ENCODE results near the gene ZNF710. TPM values are rescaled to one million over a fixed set of nuclear protein-coding genes. Genes with fewer than 3 reads are reported as not detected.
A peak's percentile ranks its signal among the peaks of the same experiment; 100 is the strongest.

ZNF710 gene
- total and polyA plus RNA-seq, 9 of the 15 experiments (the other 6 are each of a cell fraction or from before 2014, with no cell fraction given) = 0.56 to 14.2 (median 5.2) TPM

DNA sequence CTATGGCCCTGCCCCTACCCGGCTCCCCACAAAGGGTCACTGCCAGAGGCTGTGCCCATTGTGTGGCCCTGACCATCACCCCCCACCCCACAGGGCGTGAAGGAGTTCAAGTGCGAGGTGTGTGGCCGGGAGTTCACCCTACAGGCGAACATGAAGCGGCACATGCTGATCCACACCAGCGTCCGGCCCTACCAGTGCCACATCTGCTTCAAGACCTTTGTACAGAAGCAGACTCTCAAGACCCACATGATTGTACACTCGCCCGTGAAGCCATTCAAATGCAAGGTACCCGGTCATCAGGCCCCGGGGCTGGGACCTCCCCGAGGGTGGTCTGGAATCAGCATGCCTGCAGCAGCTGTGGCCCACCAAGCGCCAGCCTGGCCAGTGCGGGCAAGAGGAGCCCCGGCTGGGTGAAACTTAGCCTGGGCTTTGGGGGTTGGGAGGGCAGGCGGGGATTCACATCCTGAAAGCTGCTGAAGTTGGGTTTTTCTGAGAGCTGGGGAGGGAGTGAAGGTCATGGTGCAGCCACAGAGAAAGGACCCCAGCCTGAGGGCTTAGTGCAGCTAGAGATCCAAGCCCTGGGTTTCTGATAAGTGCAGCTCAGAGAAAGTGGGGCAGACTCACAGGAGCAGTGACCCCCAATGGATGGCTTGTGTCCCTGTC lies 72.0 kb downstream of the ZNF710 start:
- Histone ChIP-seq H3K27me3 (ENCODE audit: control insufficient read depth in 2 of 2, insufficient read depth in 2 of 2, low read length in 2 of 2) (no peaks in the 10 kb centered on the region), H3K79me2 (ENCODE audit: control insufficient read depth, insufficient read depth, low read length) (no peaks in the 10 kb centered on the region), H2AFZ (ENCODE audit: low read depth, low read length) (no peak overlapping the region), H3K4me2 (ENCODE audit: insufficient read depth, low read length) (no peak overlapping the region), H3K9ac (ENCODE audit: insufficient read depth in 1 of 2, low read depth in 2 of 2, low read length in 2 of 2) (peak overlapping the region in 1 of 2 experiments; percentile 24; a peak in 1 of 4 replicates), H3K27ac (ENCODE audit: extremely low read depth, low read depth, low read length) (no peak overlapping the region), H3K9me1 (ENCODE audit: control insufficient read depth, insufficient read depth, low read length) (no peaks in the 10 kb centered on the region), H3K36me3 (ENCODE audit: control insufficient read depth, insufficient read depth, low read length) (peaks cover 2% of the 10 kb centered on the region; the same call in 2 of the 3 replicates), H4K20me1 (replicated peaks; ENCODE audit: control insufficient read depth, insufficient read depth, low read length) (no peaks in the 10 kb centered on the region), H3K4me1 (replicated peaks in 1 of 2; ENCODE audit: control insufficient read depth in 2 of 2, insufficient read depth in 2 of 2, low read length in 2 of 2) (peaks cover 0 to 10% of the 10 kb centered on the region in 2 experiments; a peak in 1 of 5 replicates), H3K4me3 (no peak overlapping the region), H3K9me3 (replicated peaks; ENCODE audit: control insufficient read depth, insufficient read depth, low read depth, low read length) (no peaks in the 10 kb centered on the region)
- FAIRE-seq (no peak), ATAC-seq (no peak), DNase-seq (ENCODE audit: extremely low read depth in 1 of 4, low spot score in 3 of 4) (no peak)
- ChIA-PET POLR2A (interaction anchor here (0.6 to 1.0 kb wide), 2 partner anchors 20 to 322 kb away, joined by 3 to 5 read pairs; no protein-coding TSS in a partner anchor), CTCF (ENCODE audit: low intra/inter-chr PET ratio) (no interaction called here)
- no TSS peak for BruUV-seq (replicated peaks)
- intact Hi-C loops (cut with micrococcal nuclease) = loop anchor here (5.0 kb wide), 1 partner anchor 331 kb away; no protein-coding TSS in a partner anchor
- TF ChIP-seq, protein P1, sequence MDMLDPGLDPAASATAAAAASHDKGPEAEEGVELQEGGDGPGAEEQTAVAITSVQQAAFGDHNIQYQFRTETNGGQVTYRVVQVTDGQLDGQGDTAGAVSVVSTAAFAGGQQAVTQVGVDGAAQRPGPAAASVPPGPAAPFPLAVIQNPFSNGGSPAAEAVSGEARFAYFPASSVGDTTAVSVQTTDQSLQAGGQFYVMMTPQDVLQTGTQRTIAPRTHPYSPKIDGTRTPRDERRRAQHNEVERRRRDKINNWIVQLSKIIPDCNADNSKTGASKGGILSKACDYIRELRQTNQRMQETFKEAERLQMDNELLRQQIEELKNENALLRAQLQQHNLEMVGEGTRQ (CRISPR knock-in tag; IDR thresholded peaks at IDR 0.05) = no peak
- no peak for TF ChIP-seq FOXA1 (IDR thresholded peaks at IDR 0.05; ENCODE audit: borderline replicate concordance)
- TF ChIP-seq RBM25 (IDR thresholded peaks at IDR 0.05; ENCODE audit: low read depth, low read length, severe bottlenecking) = no peak
- whole genome bisulfite sequencing (ENCODE audit: insufficient coverage, low coverage, missing lambda C conversion rate) = 87% methylated on average over 15 of the region's 17 CpGs
- in situ Hi-C loops (cut with MboI) = loop anchor here (10.0 kb wide), 1 partner anchor 338 kb away; no protein-coding TSS in a partner anchor

All from K562 (cell line).